GM06990 (cell line): Measurements from ENCODE around the gene CTTNBP2NL.

Experiments used
- DNase-seq: peaks from one replicate; pipeline ENCODE4 v3.0.0-alpha.2; 2011; ENCODE audit not compliant: insufficient read length; ENCODE audit errors: extremely low read depth
- H3K27me3 ChIP-seq: replicated peaks from 2 replicates; pipeline ENCODE4 v1.6.0; 2011; ENCODE audit warnings: low read length; ENCODE audit not compliant: control insufficient read depth, insufficient read depth
- H3K36me3 ChIP-seq: 2 replicates; pipeline ENCODE4 v1.5.1; 2011; ENCODE audit warnings: low read length; ENCODE audit not compliant: control insufficient read depth, insufficient read depth
- H3K4me3 ChIP-seq: replicated peaks from 2 replicates; pipeline ENCODE4 v1.5.1; 2011; ENCODE audit warnings: low read depth, mild to moderate bottlenecking, control low read depth, low read length
- CTCF ChIP-seq: IDR thresholded peaks from 2 replicates; pipeline ENCODE4 v1.5.1; 2011; ENCODE audit warnings: low read length, control low read depth, mild to moderate bottlenecking, inconsistent platforms; ENCODE audit not compliant: insufficient read depth, poor library complexity, severe bottlenecking

The CTTNBP2NL gene

DNA sequence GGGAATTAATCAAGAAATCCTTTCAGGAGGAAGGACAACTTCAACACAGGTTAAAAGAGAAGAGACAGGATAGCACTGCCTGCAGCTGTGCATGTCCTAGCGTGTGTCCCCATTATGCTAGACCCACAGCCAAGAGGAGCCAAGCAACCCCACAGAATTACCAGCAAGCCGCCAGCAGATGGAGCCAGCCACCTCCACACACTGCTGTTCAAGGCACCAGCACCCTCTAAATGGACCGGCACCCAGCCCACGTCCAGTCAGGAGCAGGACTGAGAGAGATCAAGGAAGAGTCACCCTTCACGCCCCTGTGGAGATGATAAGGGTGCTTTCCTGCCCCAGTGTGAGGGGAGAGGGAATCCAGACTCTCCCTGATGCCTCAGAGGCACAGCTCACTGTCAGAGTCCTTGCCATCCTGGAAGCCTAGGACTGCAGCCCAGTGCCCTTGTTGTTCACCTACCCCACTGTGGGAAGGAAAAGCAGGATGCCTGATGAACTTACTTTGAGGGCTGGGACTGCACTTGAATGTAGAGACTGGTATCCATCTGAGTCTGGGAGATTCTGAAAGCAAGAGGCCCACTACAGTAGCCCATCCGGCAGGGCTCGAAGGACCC is 37.1 kb upstream of the CTTNBP2NL start:
- peak; percentile 88 for TF ChIP-seq CTCF
- H3K4me3 ChIP-seq: no peak overlapping the region
- no peaks in the 10 kb centered on the region for H3K36me3 ChIP-seq
- H3K27me3 ChIP-seq: no peaks in the 10 kb centered on the region; the same call in 1 of the 2 replicates
- peak; percentile 8 for DNase-seq

DNA sequence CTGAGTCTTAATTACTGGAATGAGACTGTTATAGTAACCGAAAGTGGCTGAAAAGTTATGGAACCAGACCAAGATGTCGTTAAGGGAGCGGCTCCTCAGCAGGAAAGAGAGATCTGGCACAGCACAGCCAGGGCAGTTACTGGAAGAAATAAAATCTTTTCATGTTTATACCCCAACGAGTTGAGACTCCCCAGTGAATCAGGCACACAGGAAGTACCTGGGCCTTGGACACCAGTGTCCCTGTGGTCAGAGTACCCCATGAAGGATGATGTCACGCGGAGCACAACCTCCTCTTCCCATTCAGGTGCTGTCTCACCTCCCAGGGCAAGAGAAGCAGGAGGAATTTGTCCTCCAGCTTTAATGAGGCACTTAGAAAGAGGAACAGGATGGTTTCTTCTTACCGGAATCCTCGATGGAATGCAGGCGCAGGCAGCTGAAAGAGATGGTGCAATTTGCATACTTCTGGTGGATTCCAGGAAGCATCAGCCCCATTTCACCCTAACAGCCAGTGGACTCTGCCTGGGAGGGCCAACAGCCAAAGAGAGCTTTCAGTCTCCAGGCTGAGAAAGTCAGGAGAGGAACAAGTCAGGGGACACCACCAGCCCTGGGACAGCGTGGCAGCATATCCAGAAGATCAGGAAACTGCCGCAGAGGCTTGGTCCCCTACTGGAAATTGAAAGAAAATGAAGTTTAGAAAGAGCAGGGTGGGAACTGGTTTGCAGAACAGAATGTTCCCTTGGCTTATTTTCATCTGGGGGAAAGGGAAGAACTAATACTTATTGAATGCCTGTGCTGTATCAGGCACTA is 35.9 kb upstream of the CTTNBP2NL start:
- TF ChIP-seq CTCF: no peak
- DNase-seq: no peak
- Histone ChIP-seq H3K4me3 (no peak overlapping the region), H3K36me3 (no peaks in the 10 kb centered on the region), H3K27me3 (no peaks in the 10 kb centered on the region; the same call in 1 of the 2 replicates)

DNA sequence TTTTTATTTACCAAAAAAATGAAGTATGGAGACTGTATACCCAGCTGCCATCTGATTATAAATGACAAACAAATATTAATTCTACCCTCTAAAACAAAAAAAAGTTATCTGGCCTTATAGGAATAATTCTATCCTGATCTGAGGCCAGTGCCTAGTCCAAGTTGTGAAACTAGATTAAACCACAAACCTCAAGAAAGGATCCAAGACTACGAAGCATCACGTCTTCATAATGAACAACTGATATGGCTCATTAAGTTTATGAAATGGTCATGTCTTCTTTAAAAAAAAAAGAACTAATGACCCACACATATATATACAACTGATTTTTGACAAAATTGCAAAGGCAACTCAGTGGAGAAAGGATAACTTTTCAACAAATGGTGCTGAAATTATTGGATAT is 32.4 kb upstream of the CTTNBP2NL start:
- no peaks in the 10 kb centered on the region for H3K36me3 ChIP-seq
- H3K4me3 ChIP-seq: no peak overlapping the region
- no peak for DNase-seq
- TF ChIP-seq CTCF: no peak
- no peaks in the 10 kb centered on the region; the same call in 1 of the 2 replicates for H3K27me3 ChIP-seq

GRCh38 chr1:112368198-112368597 is 27.8 kb upstream of the CTTNBP2NL start:
- Histone ChIP-seq H3K27me3 (no peaks in the 10 kb centered on the region), H3K4me3 (no peak overlapping the region), H3K36me3 (no peaks in the 10 kb centered on the region)
- no peak for DNase-seq
- TF ChIP-seq CTCF: no peak

DNA sequence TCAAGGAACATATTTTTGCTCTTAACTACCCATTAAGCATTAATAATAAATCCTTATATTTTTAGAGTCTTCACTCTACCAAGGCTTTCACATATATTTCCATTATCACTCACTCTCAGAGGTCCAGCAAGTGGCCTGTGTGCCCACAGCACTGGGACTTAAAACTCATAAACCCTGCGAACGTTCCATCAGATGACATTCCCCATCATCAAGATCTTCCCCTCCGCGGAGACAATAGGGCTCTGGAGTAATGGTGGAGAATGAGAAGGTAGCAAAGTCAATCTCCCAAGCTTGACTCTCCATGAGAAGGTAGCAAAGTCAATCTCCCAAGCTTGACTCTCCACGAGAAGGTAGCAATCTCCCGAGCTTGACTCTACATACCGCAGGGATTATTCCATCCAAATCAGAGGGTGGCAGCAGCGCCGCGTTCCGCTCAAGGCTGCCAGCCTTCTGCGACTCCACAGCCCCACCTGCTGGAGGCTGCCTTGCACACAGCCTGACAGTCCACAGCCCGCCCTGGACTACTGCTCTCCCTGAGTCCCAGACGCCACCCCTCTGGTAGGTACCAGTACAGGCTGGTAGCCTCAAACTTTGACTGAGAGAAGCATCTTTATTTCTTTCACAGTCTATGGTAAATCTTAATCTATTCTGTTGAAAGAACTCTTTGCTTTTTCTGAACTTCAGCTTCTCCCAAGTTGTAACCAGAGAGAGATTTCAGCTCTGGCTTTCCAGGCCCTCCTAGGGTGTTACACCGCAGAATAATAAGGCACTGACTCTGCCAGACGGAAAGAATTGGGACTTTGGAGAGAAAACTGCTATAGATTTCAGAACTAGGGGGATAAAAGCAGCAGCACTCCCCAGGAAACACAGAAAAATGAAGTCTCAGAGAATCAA is 26.4 kb upstream of the CTTNBP2NL start:
- H3K36me3 ChIP-seq: no peaks in the 10 kb centered on the region
- peak; percentile 69 for DNase-seq
- H3K4me3 ChIP-seq: no peak overlapping the region
- peak; percentile 99 for TF ChIP-seq CTCF
- H3K27me3 ChIP-seq: no peaks in the 10 kb centered on the region
